DOHH2 (cell line): ENCODE data around the gene TF.

Source experiments
- EZH2phosphoT487 ChIP-seq: fragments of 200-600 bp; sonication (generic); IDR thresholded peaks from 2 replicates; pipeline ENCODE4 v1.6.1; 2017; ENCODE audit warnings: borderline replicate concordance, mild to moderate bottlenecking, antibody characterized with exemption, low read length, moderate library complexity, mixed read lengths
- TF ChIP-seq, protein P1 (sequence below): fragments of 200-600 bp; sonication (generic); IDR thresholded peaks from one replicate; pipeline ENCODE4 v1.5.1; 2014; ENCODE audit warnings: antibody characterized with exemption, mild to moderate bottlenecking, low read depth, low read length; ENCODE audit not compliant: poor library complexity, severe bottlenecking

- TF ChIP-seq, protein P1, sequence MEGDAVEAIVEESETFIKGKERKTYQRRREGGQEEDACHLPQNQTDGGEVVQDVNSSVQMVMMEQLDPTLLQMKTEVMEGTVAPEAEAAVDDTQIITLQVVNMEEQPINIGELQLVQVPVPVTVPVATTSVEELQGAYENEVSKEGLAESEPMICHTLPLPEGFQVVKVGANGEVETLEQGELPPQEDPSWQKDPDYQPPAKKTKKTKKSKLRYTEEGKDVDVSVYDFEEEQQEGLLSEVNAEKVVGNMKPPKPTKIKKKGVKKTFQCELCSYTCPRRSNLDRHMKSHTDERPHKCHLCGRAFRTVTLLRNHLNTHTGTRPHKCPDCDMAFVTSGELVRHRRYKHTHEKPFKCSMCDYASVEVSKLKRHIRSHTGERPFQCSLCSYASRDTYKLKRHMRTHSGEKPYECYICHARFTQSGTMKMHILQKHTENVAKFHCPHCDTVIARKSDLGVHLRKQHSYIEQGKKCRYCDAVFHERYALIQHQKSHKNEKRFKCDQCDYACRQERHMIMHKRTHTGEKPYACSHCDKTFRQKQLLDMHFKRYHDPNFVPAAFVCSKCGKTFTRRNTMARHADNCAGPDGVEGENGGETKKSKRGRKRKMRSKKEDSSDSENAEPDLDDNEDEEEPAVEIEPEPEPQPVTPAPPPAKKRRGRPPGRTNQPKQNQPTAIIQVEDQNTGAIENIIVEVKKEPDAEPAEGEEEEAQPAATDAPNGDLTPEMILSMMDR: no peak
- no peak for TF ChIP-seq EZH2phosphoT487
Observed at GRCh38 chr3:133761605-133762484, 15.7 kb downstream of the TF start.
